ENCODE data around the gene TTLL11. TPM values are rescaled to one million over a fixed set of nuclear protein-coding genes. Genes with fewer than 3 reads are reported as not detected.

The TTLL11 gene
- total RNA-seq, 1 experiment from 2014 or later = 1.5 TPM

DNA sequence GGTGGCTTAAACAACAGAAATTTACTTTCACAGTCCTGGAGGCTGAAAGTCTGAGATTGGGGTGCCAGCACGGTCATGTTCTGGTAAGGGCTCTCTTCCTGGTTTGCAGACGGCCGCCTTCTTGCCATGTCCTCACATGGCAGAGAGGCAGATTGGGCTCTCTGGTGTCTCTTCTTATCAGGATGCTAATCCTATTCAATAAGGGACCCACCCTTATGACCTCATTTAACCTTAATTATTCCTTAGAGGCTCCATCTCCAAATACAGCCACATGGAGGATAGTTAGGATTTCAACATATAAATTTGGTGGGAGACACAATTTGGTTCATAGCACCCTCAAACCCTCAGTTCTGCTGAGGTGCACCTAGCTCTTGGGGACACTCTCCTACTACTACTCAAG lies 261.2 kb downstream of the TTLL11 start:
- Mint-ChIP-seq H3K27me3 (ENCODE audit: low read depth) (peaks cover 5% of the 10 kb centered on the region), H3K9me3 (no peaks in the 10 kb centered on the region), H3K4me1 (peaks cover 2 to 7% of the 10 kb centered on the region in 2 experiments; a peak in 1 of 4 replicates), H3K36me3 (ENCODE audit: insufficient read depth in 1 of 3, low read depth in 3 of 3) (no peaks in the 10 kb centered on the region), H3K4me3 (no peak overlapping the region), H3K27ac (no peak overlapping the region)
- Histone ChIP-seq H3K4me2 (ENCODE audit: insufficient read depth, insufficient read length, low read length) (no peak overlapping the region), H2BK5ac (ENCODE audit: insufficient read length, low read length) (no peak overlapping the region), H3K79me2 (ENCODE audit: insufficient read depth, low read length) (no peaks in the 10 kb centered on the region), H2BK120ac (ENCODE audit: low read depth, low read length, poor library complexity, severe bottlenecking) (no peak overlapping the region), H3K27ac (ENCODE audit: insufficient read length, low read depth, low read length) (no peak overlapping the region), H3K9ac (ENCODE audit: extremely low read depth, insufficient read length, low read length) (no peak overlapping the region), H2BK20ac (ENCODE audit: low read depth, low read length, poor library complexity, severe bottlenecking) (no peak overlapping the region), H3K18ac (ENCODE audit: insufficient read length, low read depth, low read length) (no peak overlapping the region), H3K79me1 (ENCODE audit: insufficient read depth, low read depth, low read length, poor library complexity, severe bottlenecking) (no peaks in the 10 kb centered on the region), H2AK5ac (ENCODE audit: insufficient read length, low read length) (no peak overlapping the region), H3K4me1 (ENCODE audit: insufficient read depth, low read length) (no peaks in the 10 kb centered on the region), H4K20me1 (ENCODE audit: control insufficient read depth, insufficient read depth, insufficient read length) (no peaks in the 10 kb centered on the region), H3T11ph (ENCODE audit: low read length) (no peak overlapping the region), H3K23me2 (ENCODE audit: insufficient read length, low read depth, low read length, poor library complexity, severe bottlenecking) (no peaks in the 10 kb centered on the region), H2BK12ac (ENCODE audit: insufficient read length, low read depth, low read length) (no peak overlapping the region), H3K4ac (ENCODE audit: low read depth, low read length) (no peak overlapping the region), H4K5ac (ENCODE audit: insufficient read length, low read depth, low read length) (no peak overlapping the region), H4K91ac (ENCODE audit: insufficient read length, low read depth, low read length) (no peak overlapping the region), H3K9me3 (ENCODE audit: control insufficient read depth, low read depth, low read length) (no peaks in the 10 kb centered on the region), H3K23ac (ENCODE audit: insufficient read length, low read depth, low read length) (no peak overlapping the region), H2BK15ac (ENCODE audit: low read depth, low read length) (no peak overlapping the region), H4K8ac (replicated peaks; ENCODE audit: insufficient read length, low read depth, low read length) (no peak overlapping the region), H3K27me3 (ENCODE audit: insufficient read depth, low read length) (no peaks in the 10 kb centered on the region), H3K14ac (ENCODE audit: insufficient read depth, low read length) (no peak overlapping the region), H2AFZ (ENCODE audit: low read length) (no peak overlapping the region), H3K56ac (ENCODE audit: insufficient read length, low read depth, low read length) (no peak overlapping the region)
- TF ChIP-seq, protein P1, sequence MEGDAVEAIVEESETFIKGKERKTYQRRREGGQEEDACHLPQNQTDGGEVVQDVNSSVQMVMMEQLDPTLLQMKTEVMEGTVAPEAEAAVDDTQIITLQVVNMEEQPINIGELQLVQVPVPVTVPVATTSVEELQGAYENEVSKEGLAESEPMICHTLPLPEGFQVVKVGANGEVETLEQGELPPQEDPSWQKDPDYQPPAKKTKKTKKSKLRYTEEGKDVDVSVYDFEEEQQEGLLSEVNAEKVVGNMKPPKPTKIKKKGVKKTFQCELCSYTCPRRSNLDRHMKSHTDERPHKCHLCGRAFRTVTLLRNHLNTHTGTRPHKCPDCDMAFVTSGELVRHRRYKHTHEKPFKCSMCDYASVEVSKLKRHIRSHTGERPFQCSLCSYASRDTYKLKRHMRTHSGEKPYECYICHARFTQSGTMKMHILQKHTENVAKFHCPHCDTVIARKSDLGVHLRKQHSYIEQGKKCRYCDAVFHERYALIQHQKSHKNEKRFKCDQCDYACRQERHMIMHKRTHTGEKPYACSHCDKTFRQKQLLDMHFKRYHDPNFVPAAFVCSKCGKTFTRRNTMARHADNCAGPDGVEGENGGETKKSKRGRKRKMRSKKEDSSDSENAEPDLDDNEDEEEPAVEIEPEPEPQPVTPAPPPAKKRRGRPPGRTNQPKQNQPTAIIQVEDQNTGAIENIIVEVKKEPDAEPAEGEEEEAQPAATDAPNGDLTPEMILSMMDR (conservative IDR thresholded peaks at IDR 0.05) = no peak
- WGBS (ENCODE audit: extremely low coverage, insufficient read length, low lambda C conversion rate) = no CpG with 5 or more reads among the region's 3 CpGs
- DNase-seq = no peak

Data from H9 (cell line).